ENCODE measurements around the gene ST3GAL6.
"Not testable (repeated sequence)": the region's sequence is repeated elsewhere in the genome, so short reads cannot be mapped to it uniquely, and the experiment has no call there.

The ST3GAL6 gene

GRCh38 chr3:98801043-98801747 lies 38.1 kb downstream of the ST3GAL6 start:
- no peak for DNase-seq

GRCh38 chr3:98805571-98805970 lies 42.4 kb downstream of the ST3GAL6 start:
- DNase-seq, result no peak

- no peak for DNase-seq
These were observed 43.4 kb downstream of the ST3GAL6 start for GRCh38 chr3:98806521-98806920.

GRCh38 chr3:98807011-98807410 lies 43.9 kb downstream of the ST3GAL6 start:
- DNase-seq, result no peak

GRCh38 chr3:98807561-98807960 lies 44.4 kb downstream of the ST3GAL6 start:
- DNase-seq, result no peak

- DNase-seq, result no peak
These were observed 44.9 kb downstream of the ST3GAL6 start for GRCh38 chr3:98808071-98808470.

GRCh38 chr3:98809557-98809956 lies 46.4 kb downstream of the ST3GAL6 start:
- no peak for DNase-seq

- DNase-seq, result no peak
These were observed 47.9 kb downstream of the ST3GAL6 start for GRCh38 chr3:98811048-98811447.

- no peak for DNase-seq
These were observed 49.8 kb downstream of the ST3GAL6 start for GRCh38 chr3:98812851-98813374.

- no peak for DNase-seq
These were observed 51.8 kb downstream of the ST3GAL6 start for GRCh38 chr3:98814817-98815420.

- DNase-seq, result no peak
These were observed 54.5 kb downstream of the ST3GAL6 start for GRCh38 chr3:98817547-98818041.

- DNase-seq, result no peak
These were observed 57.9 kb downstream of the ST3GAL6 start for GRCh38 chr3:98821063-98821462.

GRCh38 chr3:98823791-98824190 lies 60.7 kb downstream of the ST3GAL6 start:
- DNase-seq, result no peak

GRCh38 chr3:98824256-98824655 lies 61.1 kb downstream of the ST3GAL6 start:
- DNase-seq, result no peak

- DNase-seq, result no peak
These were observed 63.0 kb downstream of the ST3GAL6 start for GRCh38 chr3:98826126-98826525.

- no peak for DNase-seq
These were observed 64.2 kb downstream of the ST3GAL6 start for GRCh38 chr3:98827221-98827920.

- no peak for DNase-seq
These were observed 66.2 kb downstream of the ST3GAL6 start for GRCh38 chr3:98829246-98829832.

- not testable (repeated sequence) for DNase-seq
These were observed 67.9 kb downstream of the ST3GAL6 start for GRCh38 chr3:98831060-98831459.

- no peak for DNase-seq
These were observed 76.7 kb downstream of the ST3GAL6 start for GRCh38 chr3:98839846-98840245.

GRCh38 chr3:98843266-98843959 lies 80.3 kb downstream of the ST3GAL6 start:
- no peak for DNase-seq
